HL-60 (cell line): ENCODE measurements around the gene CREBBP.

Experiments used
- CTCF ChIP-seq: IDR thresholded peaks from one replicate; pipeline ENCODE4 v1.5.1; 2011; ENCODE audit warnings: low read length, control low read depth, inconsistent platforms; ENCODE audit not compliant: insufficient read depth
- POLR2AphosphoS5 ChIP-seq: IDR thresholded peaks from 2 replicates; pipeline ENCODE4 v1.6.1; 2012; ENCODE audit warnings: low read depth

- TF ChIP-seq CTCF (no peak), POLR2AphosphoS5 (no peak)
Measured at GRCh38 chr16:3726021-3726687, 154.4 kb downstream of the CREBBP start.
